HepG2 (cell line): ENCODE results near the gene HMG20B. TPM values are rescaled to one million over a fixed set of nuclear protein-coding genes. Genes with fewer than 3 reads are reported as not detected.

Experiments used
- ATAC-seq: fragments of 200-7000 bp; cut with Tn5 transposase; 3 replicates; pipeline ENCODE4 v1.9.1; 2020; ENCODE audit warnings: mild to moderate bottlenecking, moderate library complexity
- BruUV-seq: library from RNA; stranded (reverse); fragments of 400-500 nt; replicated peaks from 2 replicates; lab custom pipeline; 2021; lab: Mats Ljungman, UMichigan
- CTCF ChIA-PET: fragments of 300-600 bp; formaldehyde crosslinking; extraction: SDS; loops from one replicate; lab custom pipeline; 2021; ENCODE audit warnings: low total read pairs, inconsistent platforms, low intra/inter-chr PET ratio; lab: Yijun Ruan, JAX
- POLR2A ChIA-PET: fragments of 350-600 bp; sonication (Branson Sonifier 250); formaldehyde crosslinking; loops from one replicate; lab custom pipeline; 2020; ENCODE audit warnings: antibody characterized with exemption, inconsistent platforms; lab: Yijun Ruan, JAX
- DNase-seq: peaks from one replicate; pipeline ENCODE4 v3.0.0-alpha.2; 2015; ENCODE audit warnings: low spot score
- FAIRE-seq: peaks from 3 replicates; lab custom pipeline; 2011; peaks lifted over from hg19 to GRCh38; lab: Jason Lieb, UNC
- H2AFZ ChIP-seq: one replicate; pipeline ENCODE4 v1.6.1; 2011; ENCODE audit warnings: low read length, inconsistent platforms
- H3K27ac ChIP-seq: fragments of 300-600 bp; 3 replicates; pipeline ENCODE4 v1.8.0; 2011; ENCODE audit warnings: mixed run types, mild to moderate bottlenecking, mixed read lengths, low read length, inconsistent platforms; ENCODE audit not compliant: insufficient read depth; ENCODE audit errors: extremely low read length
- H3K27me3 ChIP-seq, 2 experiments: fragments of 200-600 bp in 1 of 2; 2 replicates in 1 of 2; 3 replicates in 1 of 2; pipeline versions ENCODE4 v1.6.0 to v1.8.0; 2011; ENCODE audit warnings: low read length in 2 of 2, mild to moderate bottlenecking in 2 of 2, moderate library complexity in 2 of 2, inconsistent platforms in 1 of 2; ENCODE audit not compliant: insufficient read depth in 2 of 2, control insufficient read depth in 1 of 2
- H3K36me3 ChIP-seq, 2 experiments: fragments of 200-600 bp in 1 of 2; replicated peaks in 1 of 2; 2 replicates in 1 of 2; 3 replicates in 1 of 2; pipeline versions ENCODE4 v1.5.1 to v1.8.0; 2011; ENCODE audit warnings: low read length in 2 of 2, inconsistent platforms in 1 of 2; ENCODE audit not compliant: insufficient read depth in 2 of 2, control insufficient read depth in 1 of 2
- H3K4me1 ChIP-seq: 2 replicates; pipeline ENCODE4 v1.5.1; 2012; ENCODE audit warnings: low read length, inconsistent platforms; ENCODE audit not compliant: insufficient read depth
- H3K4me2 ChIP-seq: 2 replicates; pipeline ENCODE4 v1.6.0; 2011; ENCODE audit warnings: low read depth, low read length, inconsistent platforms
- H3K4me3 ChIP-seq, 3 experiments: fragments of 200-600 bp in 1 of 3; sonication (generic), shearing (Covaris generic) in 1 of 3; replicated peaks in 1 of 3; 2 replicates each; pipeline ENCODE4 v1.5.1; 2011 to 2016; ENCODE audit warnings: low read length in 3 of 3, inconsistent platforms in 2 of 3, low read depth in 2 of 3, mild to moderate bottlenecking in 2 of 3, control low read depth in 1 of 3, mixed read lengths in 1 of 3; ENCODE audit not compliant: insufficient read depth in 1 of 3
- H3K79me2 ChIP-seq: one replicate; pipeline ENCODE4 v1.6.1; 2011; ENCODE audit warnings: low read length, inconsistent platforms; ENCODE audit not compliant: insufficient read depth
- H3K9ac ChIP-seq: 2 replicates; pipeline ENCODE4 v1.6.0; 2011; ENCODE audit warnings: mild to moderate bottlenecking, low read depth, low read length, inconsistent platforms; ENCODE audit not compliant: insufficient read depth
- H3K9me3 ChIP-seq: 2 replicates; pipeline ENCODE4 v1.5.1; 2012; ENCODE audit warnings: mild to moderate bottlenecking, low read length
- H4K20me1 ChIP-seq: 2 replicates; pipeline ENCODE4 v1.6.0; 2011; ENCODE audit warnings: inconsistent platforms, mild to moderate bottlenecking, low read length, moderate library complexity; ENCODE audit not compliant: insufficient read depth
- MAX ChIP-seq: IDR thresholded peaks from 2 replicates; pipeline ENCODE4 v1.6.1; 2012; ENCODE audit warnings: inconsistent platforms
- MTF2 ChIP-seq: sonication (generic); formaldehyde crosslinking; IDR thresholded peaks from 2 replicates; pipeline ENCODE4 v1.5.0; 2020; ENCODE audit warnings: missing genetic modification reagents, borderline replicate concordance
- PAX8 ChIP-seq: sonication (generic); formaldehyde crosslinking; IDR thresholded peaks from 2 replicates; pipeline ENCODE4 v1.8.0; 2022; ENCODE audit warnings: mild to moderate bottlenecking, missing genetic modification reagents, borderline replicate concordance
- POLR2A ChIP-seq, 2 experiments: IDR thresholded peaks; 2 replicates each; pipeline ENCODE4 v1.6.1; 2011; ENCODE audit warnings: low read depth in 2 of 2, low read length in 2 of 2, mild to moderate bottlenecking in 1 of 2, moderate library complexity in 1 of 2; ENCODE audit not compliant: insufficient read depth in 1 of 2
- POLR2G ChIP-seq: fragments of 200-400 bp; formaldehyde crosslinking; IDR thresholded peaks from 2 replicates; pipeline ENCODE4 v1.6.1; 2018; ENCODE audit warnings: mild to moderate bottlenecking, low read depth, low read length, moderate library complexity
- RNF2 ChIP-seq: fragments of 450-650 bp; conservative IDR thresholded peaks from 2 replicates; pipeline ENCODE4 v1.6.1; 2016; ENCODE audit warnings: low read depth
- SOX13 ChIP-seq, 3 experiments: fragments of 450-650 bp in 1 of 3; sonication (generic) in 1 of 3; formaldehyde crosslinking in 1 of 3; IDR thresholded peaks in 2 of 3; conservative IDR thresholded peaks in 1 of 3; 2 replicates each; pipeline versions ENCODE4 v1.5.0 to v1.6.1; 2016 to 2020; ENCODE audit warnings: antibody characterized with exemption in 1 of 3, mild to moderate bottlenecking in 1 of 3, missing compliant biosample characterization in 1 of 3, missing genetic modification reagents in 1 of 3, moderate library complexity in 1 of 3
- USF2 ChIP-seq, 2 experiments: sonication (generic) in 1 of 2; formaldehyde crosslinking in 1 of 2; IDR thresholded peaks; 2 replicates each; pipeline versions ENCODE4 v1.5.1 to v1.6.1; 2011 to 2020; ENCODE audit warnings: borderline replicate concordance in 1 of 2, low read depth in 1 of 2, low read length in 1 of 2, mild to moderate bottlenecking in 1 of 2, missing genetic modification reagents in 1 of 2, moderate library complexity in 1 of 2
- YEATS2 ChIP-seq: sonication (generic); formaldehyde crosslinking; IDR thresholded peaks from 2 replicates; pipeline ENCODE4 v1.4.0; 2020; ENCODE audit warnings: missing genetic modification reagents, borderline replicate concordance
- ZBTB42 ChIP-seq: sonication (generic); formaldehyde crosslinking; IDR thresholded peaks from 2 replicates; pipeline ENCODE4 v1.5.0; 2020; ENCODE audit warnings: mild to moderate bottlenecking, missing genetic modification reagents
- ZFY ChIP-seq: sonication (generic); formaldehyde crosslinking; IDR thresholded peaks from 2 replicates; pipeline ENCODE4 v1.4.0; 2020; ENCODE audit warnings: missing genetic modification reagents
- ZNF274 ChIP-seq: sonication (generic); formaldehyde crosslinking; IDR thresholded peaks from 2 replicates; pipeline ENCODE4 v1.5.1; 2020; ENCODE audit warnings: mild to moderate bottlenecking, missing genetic modification reagents
- ZNF564 ChIP-seq: sonication (generic); formaldehyde crosslinking; IDR thresholded peaks from 2 replicates; pipeline ENCODE4 v1.8.1; 2023; ENCODE audit warnings: mild to moderate bottlenecking, missing genetic modification reagents
- ZNF580 ChIP-seq: IDR thresholded peaks from 2 replicates; pipeline ENCODE4 v1.6.1; 2016; ENCODE audit warnings: low read depth, borderline replicate concordance
- ZNF761 ChIP-seq: sonication (generic); formaldehyde crosslinking; conservative IDR thresholded peaks from 2 replicates; pipeline ENCODE4 v1.4.0; 2020; ENCODE audit warnings: mild to moderate bottlenecking, missing genetic modification reagents
- ZNF772 ChIP-seq: sonication (generic); formaldehyde crosslinking; IDR thresholded peaks from 2 replicates; pipeline ENCODE4 v1.5.0; 2020; ENCODE audit warnings: mild to moderate bottlenecking, missing genetic modification reagents
- ZNF781 ChIP-seq: sonication (generic); formaldehyde crosslinking; IDR thresholded peaks from 2 replicates; pipeline ENCODE4 v1.5.1; 2020; ENCODE audit warnings: borderline replicate concordance, mild to moderate bottlenecking, missing genetic modification reagents; ENCODE audit errors: not compliant biosample characterization
- WGBS: methylation state at CpG from one replicate; pipeline ENCODE4 v1.1.6; 2017; ENCODE audit warnings: low lambda C conversion rate; 5-methylcytosine and 5-hydroxymethylcytosine counted together
- in situ Hi-C: cut with HindIII; loops from 2 replicates; pipeline ENCODE4 v1.10.0; 2017; ENCODE audit warnings: low pct_unique_long_range_greater_than_20kb; ENCODE audit not compliant: extremely low pct_ligation_motif_present
- intact Hi-C: fragments of 100-400 bp; cut with micrococcal nuclease; formaldehyde crosslinking; loops from one replicate; pipeline ENCODE4 v1.10.0; 2022; ENCODE audit not compliant: unreplicated experiment
- polyA plus RNA-seq, 8 experiments: library from polyadenylated mRNA; depleted of rRNA in 3 of 8; stranded (reverse) in 7 of 8; unstranded in 1 of 8; fragments of >200 nt; fragmentation: Illumina TruSeq in 4 of 8; extraction: Trizol in 4 of 8; gene quantifications; 2 replicates each; pipeline versions ENCODE4 v1.2.1 to v1.2.3, GENCODE V29; 2011 to 2016; ENCODE audit warnings: low read depth in 4 of 8, missing spikeins in 1 of 8, mixed read lengths in 1 of 8; ENCODE audit not compliant: insufficient read depth in 1 of 8
- total RNA-seq, 5 experiments: library from RNA; depleted of rRNA; stranded (reverse); fragments of >200 nt; fragmentation: Illumina TruSeq; extraction: Trizol; gene quantifications; 2 replicates each; pipeline ENCODE4 v1.2.3, GENCODE V29; 2016; ENCODE audit warnings: low read depth in 1 of 5

Gene HMG20B
- total and polyA plus RNA-seq, 2 of the 13 experiments (the other 11 are each of a cell fraction or from before 2014, with no cell fraction given) = 23.9 to 29.2 TPM

- TF ChIP-seq USF2 (IDR thresholded peaks at IDR 0.05; ENCODE audit: low read depth, low read length) (no peak), USF2 (CRISPR knock-in tag; IDR thresholded peaks at IDR 0.05; ENCODE audit: borderline replicate concordance) (no peak)
These were observed 15.7 kb upstream of the HMG20B start (continued) for GRCh38 chr19:3556978-3557460.

- Histone ChIP-seq H3K36me3 (no peaks in the 10 kb centered on the region), H3K4me1 (peaks cover 57% of the 10 kb centered on the region), H3K9me3 (no peaks in the 10 kb centered on the region), H2AFZ (no peak within 1 kb of the TSS), H3K4me2 (peak within 1 kb of the TSS; percentile 96), H3K27ac (no peak within 1 kb of the TSS), H4K20me1 (no peaks in the 10 kb centered on the region), H3K4me3 (peak within 1 kb of the TSS; percentile 85 to 95 (median 91)), H3K9ac (peak within 1 kb of the TSS; percentile 87), H3K27me3 (peaks cover 0 to 1% of the 10 kb centered on the region in 2 experiments; a peak in 1 of 5 replicates), H3K79me2 (peaks cover 14% of the 10 kb centered on the region)
- peak; percentile 80 for DNase-seq
- in situ Hi-C loops = no loop called here
- FAIRE-seq = no peak
- CTCF ChIA-PET = no interaction called here
- no TSS peak for BruUV-seq
- WGBS = 1% methylated on average over 29 of the region's 81 CpGs
- POLR2A ChIA-PET = interaction anchor here (0.7 to 2.3 kb wide), 5 partner anchors 13 to 77 kb away, joined by 3 to 6 read pairs (median 4); partner anchors contain the start of genes DOHH and SMIM24
- peak; percentile 92 for ATAC-seq
- intact Hi-C loops = no loop called here
- peak; percentile 39 to 77; a peak in 3 of 4 replicates for TF ChIP-seq POLR2A (IDR thresholded peaks at IDR 0.05; ENCODE audit: insufficient read depth in 1 of 2, low read depth in 2 of 2, low read length in 2 of 2)
- peak; percentile 37 for TF ChIP-seq MAX
- TF ChIP-seq MTF2 (CRISPR knock-in tag) = no peak
- peak; percentile 70; the same call in 1 of the 2 replicates for TF ChIP-seq YEATS2 (CRISPR knock-in tag)
- TF ChIP-seq ZNF772 (CRISPR knock-in tag) = no peak
- no peak for TF ChIP-seq ZNF781 (CRISPR knock-in tag)
- TF ChIP-seq PAX8 = 0 out of 2 replicates have a peak, but pooled peaks have one; percentile 90
- TF ChIP-seq RNF2 = 0 out of 2 replicates have a peak, but pooled peaks have one; percentile 25
- 0 out of 2 replicates have a peak, but pooled peaks have one; percentile 36 for TF ChIP-seq ZNF761
- no peak for TF ChIP-seq SOX13 (IDR thresholded peaks at IDR 0.05)
- TF ChIP-seq SOX13 (CRISPR knock-in tag; conservative IDR thresholded peaks at IDR 0.05 in 1 of 2, IDR thresholded peaks at IDR 0.05 in 1 of 2) = peak in 1 of 2 experiments; percentile 30; a peak in 1 of 4 replicates
- peak; percentile 53; the same call in 1 of the 2 replicates for TF ChIP-seq ZNF564 (CRISPR knock-in tag)
- peak; percentile 59; the same call in 1 of the 2 replicates for TF ChIP-seq ZBTB42 (CRISPR knock-in tag)
- peak; percentile 50; the same call in 1 of the 2 replicates for TF ChIP-seq ZNF274 (CRISPR knock-in tag)
- peak; percentile 78 for TF ChIP-seq POLR2G
- peak; percentile 71 for TF ChIP-seq ZFY (CRISPR knock-in tag)
- TF ChIP-seq ZNF580 (CRISPR knock-in tag) = peak; percentile 77; the same call in 1 of the 2 replicates
These were observed 15.1 kb upstream of the HMG20B start, which contains the start of gene MFSD12 for GRCh38 chr19:3557461-3558248. TSS of gene MFSD12 (minus strand) at chr19:3557586. CDS start at chr19:3557403, 183 bp downstream.
